PC-3 (cell line): ENCODE measurements around the gene MARF1. TPM values are rescaled to one million over a fixed set of nuclear protein-coding genes. Genes with fewer than 3 reads are reported as not detected.
A peak's percentile ranks its signal among the peaks of the same experiment; 100 is the strongest.

Experiments
- ATAC-seq: fragments of 200-7000 bp; cut with Tn5 transposase; 2 replicates; pipeline ENCODE4 v1.9.1; 2020; ENCODE audit warnings: mild to moderate bottlenecking, moderate library complexity
- BruUV-seq: library from RNA; stranded (reverse); fragments of 400-500 nt; replicated peaks from 2 replicates; lab custom pipeline; 2021; lab: Mats Ljungman, UMichigan
- CTCF ChIA-PET: fragments of 300-600 bp; sonication (Branson Sonifier 250); formaldehyde crosslinking; loops from one replicate; lab custom pipeline; 2022; ENCODE audit warnings: antibody characterized with exemption; lab: Charles Lee
- POLR2A ChIA-PET: fragments of 300-600 bp; sonication (Branson Sonifier 250); formaldehyde crosslinking; loops from one replicate; lab custom pipeline; 2022; ENCODE audit warnings: antibody characterized with exemption; ENCODE audit not compliant: unreplicated experiment; lab: Charles Lee
- DNase-seq: peaks from one replicate; pipeline ENCODE4 v3.0.0-alpha.2; 2015
- H2AFZ ChIP-seq: fragments of 300-600 bp; sonication (generic); 2 replicates; pipeline ENCODE4 v1.6.0; 2016; ENCODE audit warnings: antibody characterized with exemption, low read length
- H3F3A ChIP-seq: fragments of 300-600 bp; sonication (generic); one replicate; pipeline ENCODE4 v1.6.0; 2017; ENCODE audit warnings: antibody characterized with exemption, low read length, control low read depth, mild to moderate bottlenecking; ENCODE audit not compliant: unreplicated experiment
- H3K27ac ChIP-seq: fragments of 300-600 bp; sonication (generic); 2 replicates; pipeline ENCODE4 v1.5.1; 2016; ENCODE audit warnings: mild to moderate bottlenecking, low read length
- H3K27me3 ChIP-seq: fragments of 300-600 bp; sonication (generic); 2 replicates; pipeline ENCODE4 v1.6.1; 2016; ENCODE audit warnings: low read length, mixed read lengths
- H3K36me3 ChIP-seq: fragments of 300-600 bp; sonication (generic); 2 replicates; pipeline ENCODE4 v1.6.1; 2016; ENCODE audit warnings: low read depth, mixed run types, low read length, mixed read lengths
- H3K4me1 ChIP-seq: fragments of 300-600 bp; sonication (generic); 2 replicates; pipeline ENCODE4 v1.5.1; 2016; ENCODE audit warnings: low read length; ENCODE audit not compliant: insufficient read depth
- H3K4me2 ChIP-seq: fragments of 300-600 bp; sonication (generic); 2 replicates; pipeline ENCODE4 v1.6.0; 2016; ENCODE audit warnings: low read length
- H3K4me3 ChIP-seq: fragments of 300-600 bp; sonication (generic); 2 replicates; pipeline ENCODE4 v1.5.1; 2016; ENCODE audit warnings: mild to moderate bottlenecking, low read length, mixed read lengths
- H3K79me2 ChIP-seq: fragments of 300-600 bp; sonication (generic); 2 replicates; pipeline ENCODE4 v1.6.1; 2017; ENCODE audit warnings: low read length, mixed read lengths
- H3K9ac ChIP-seq: fragments of 300-600 bp; sonication (generic); 2 replicates; pipeline ENCODE4 v1.6.0; 2016; ENCODE audit warnings: mild to moderate bottlenecking, low read length
- H3K9me2 ChIP-seq: fragments of 300-600 bp; sonication (generic); replicated peaks from 2 replicates; pipeline ENCODE4 v1.6.1; 2016; ENCODE audit warnings: mixed run types, low read length, mixed read lengths
- H3K9me3 ChIP-seq: fragments of 300-600 bp; sonication (generic); 2 replicates; pipeline ENCODE4 v1.6.1; 2016; ENCODE audit warnings: low read length, mixed read lengths
- H4K20me1 ChIP-seq: fragments of 300-600 bp; sonication (generic); 2 replicates; pipeline ENCODE4 v1.6.1; 2016; ENCODE audit warnings: low read length, mixed read lengths
- CTCF ChIP-seq: fragments of 300-600 bp; sonication (generic); conservative IDR thresholded peaks from 2 replicates; pipeline ENCODE4 v1.5.1; 2017; ENCODE audit warnings: antibody characterized with exemption, low read depth, mild to moderate bottlenecking, low read length
- EZH2 ChIP-seq: fragments of 300-600 bp; sonication (generic); IDR thresholded peaks from one replicate; pipeline ENCODE4 v1.6.1; 2017; ENCODE audit warnings: antibody characterized with exemption, mild to moderate bottlenecking, low read length; ENCODE audit not compliant: unreplicated experiment
- EZH2phosphoT487 ChIP-seq: fragments of 300-600 bp; sonication (generic); IDR thresholded peaks from 2 replicates; pipeline ENCODE4 v1.6.1; 2018; ENCODE audit warnings: mild to moderate bottlenecking, antibody characterized with exemption, low read length, borderline replicate concordance
- intact Hi-C: fragments of 100-400 bp; cut with micrococcal nuclease; formaldehyde crosslinking; loops from 2 replicates; pipeline ENCODE4 v1.9.0; 2023
- total RNA-seq: library from RNA; depleted of rRNA; stranded (reverse); fragments of >200 nt; gene quantifications from 2 replicates; pipeline ENCODE4 v1.2.3, GENCODE V29; 2014

The MARF1 gene
- total RNA-seq, 1 experiment from 2014 or later: 6.7 TPM

- H3K9me2 ChIP-seq: no peaks in the 10 kb centered on the region
- POLR2A ChIA-PET: no interaction called here
- H3K27me3 ChIP-seq: no peaks in the 10 kb centered on the region
- DNase-seq: no peak
- BruUV-seq: no TSS peak
- ATAC-seq: no peak
- H4K20me1 ChIP-seq: no peaks in the 10 kb centered on the region
- peak overlapping the region; percentile 86 for H3K4me3 ChIP-seq
- no peak for TF ChIP-seq CTCF
- TF ChIP-seq EZH2: no peak
- no peak for TF ChIP-seq EZH2phosphoT487
- peak overlapping the region; percentile 93 for H3K4me2 ChIP-seq
- H3K9ac ChIP-seq: no peak overlapping the region
- H3F3A ChIP-seq: peaks cover 5% of the 10 kb centered on the region
- H3K36me3 ChIP-seq: peaks cover 7% of the 10 kb centered on the region; the same call in 1 of the 2 replicates
- peaks cover 31% of the 10 kb centered on the region for H3K79me2 ChIP-seq
- H3K4me1 ChIP-seq: peaks cover 31% of the 10 kb centered on the region
- intact Hi-C loops: no loop called here
- CTCF ChIA-PET: no interaction called here
- H3K9me3 ChIP-seq: no peaks in the 10 kb centered on the region
- H2AFZ ChIP-seq: no peak overlapping the region
- no peak overlapping the region for H3K27ac ChIP-seq
Observed at GRCh38 chr16:15640966-15641365, 2.0 kb downstream of the MARF1 start.

- H2AFZ ChIP-seq: no peak overlapping the region
- no peaks in the 10 kb centered on the region for H3K9me2 ChIP-seq
- intact Hi-C loops: no loop called here
- POLR2A ChIA-PET: no interaction called here
- peaks cover 18% of the 10 kb centered on the region for H3K4me1 ChIP-seq
- no peaks in the 10 kb centered on the region for H4K20me1 ChIP-seq
- CTCF ChIA-PET: no interaction called here
- ATAC-seq: no peak
- peaks cover 31% of the 10 kb centered on the region for H3K79me2 ChIP-seq
- H3K36me3 ChIP-seq: peaks cover 8% of the 10 kb centered on the region; the same call in 1 of the 2 replicates
- H3F3A ChIP-seq: no peaks in the 10 kb centered on the region
- no TSS peak for BruUV-seq
- DNase-seq: no peak
- H3K9ac ChIP-seq: no peak overlapping the region
- TF ChIP-seq CTCF (no peak), EZH2phosphoT487 (no peak), EZH2 (no peak)
- H3K4me2 ChIP-seq: no peak overlapping the region
- no peaks in the 10 kb centered on the region for H3K27me3 ChIP-seq
- H3K4me3 ChIP-seq: no peak overlapping the region
- H3K9me3 ChIP-seq: no peaks in the 10 kb centered on the region
- no peak overlapping the region for H3K27ac ChIP-seq
Observed at GRCh38 chr16:15639061-15639568, 3.8 kb downstream of the MARF1 start.

GRCh38 chr16:15636392-15636873, 6.5 kb downstream of the MARF1 start:
- H3K36me3 ChIP-seq: peaks cover 14% of the 10 kb centered on the region; the same call in 1 of the 2 replicates
- CTCF ChIA-PET: no interaction called here

More at GRCh38 chr16:15636392-15636873, 6.5 kb downstream of the MARF1 start:
- no TSS peak for BruUV-seq
- intact Hi-C loops: no loop called here
- H3K27me3 ChIP-seq: no peaks in the 10 kb centered on the region
- POLR2A ChIA-PET: no interaction called here
- H3K27ac ChIP-seq: no peak overlapping the region
- TF ChIP-seq EZH2 (no peak), CTCF (no peak), EZH2phosphoT487 (no peak)
- H2AFZ ChIP-seq: no peak overlapping the region
- ATAC-seq (no peak), DNase-seq (no peak)
- no peaks in the 10 kb centered on the region for H4K20me1 ChIP-seq
- no peak overlapping the region for H3K4me2 ChIP-seq
- peaks cover 5% of the 10 kb centered on the region for H3K4me1 ChIP-seq
- no peak overlapping the region for H3K4me3 ChIP-seq
- peaks cover 18% of the 10 kb centered on the region for H3K79me2 ChIP-seq
- H3K9me2 ChIP-seq: no peaks in the 10 kb centered on the region
- no peak overlapping the region for H3K9ac ChIP-seq
- no peaks in the 10 kb centered on the region for H3F3A ChIP-seq
- no peaks in the 10 kb centered on the region for H3K9me3 ChIP-seq
